ENCODE data around the gene DAB2IP. TPM values are rescaled to one million over a fixed set of nuclear protein-coding genes. Genes with fewer than 3 reads are reported as not detected.

The DAB2IP gene
- total RNA-seq, 2 donors from 2014 or later: 51.6 to 83.2 TPM

GRCh38 chr9:121698627-121699570 lies 47.5 kb downstream of the DAB2IP start:
- no peaks in the 10 kb centered on the region for H3K27me3 ChIP-seq (replicated peaks; ENCODE audit: insufficient read depth)
- intact Hi-C loops (cut with DNase I): no loop called here
- no peaks in the 10 kb centered on the region for H3K9me3 ChIP-seq
- no peak for DNase-seq (ENCODE audit: low spot score)
- peaks cover 8% of the 10 kb centered on the region for H3K4me1 ChIP-seq (replicated peaks)
- H3K36me3 ChIP-seq: no peaks in the 10 kb centered on the region
- no peak for TF ChIP-seq CTCF (IDR thresholded peaks at IDR 0.05)
- TF ChIP-seq POLR2AphosphoS5 (IDR thresholded peaks at IDR 0.05): no peak
- TF ChIP-seq POLR2A (IDR thresholded peaks at IDR 0.05): peak; percentile 32
- peak overlapping the region; percentile 80 to 85 for H3K27ac ChIP-seq
- 2% methylated on average over 41 of the region's 130 CpGs for WGBS
- H3K4me3 ChIP-seq: peak overlapping the region; percentile 46 to 49

- no peak for DNase-seq (ENCODE audit: low spot score)
- H3K36me3 ChIP-seq: no peaks in the 10 kb centered on the region
- no peaks in the 10 kb centered on the region for H3K9me3 ChIP-seq
- peak overlapping the region; percentile 80 to 85 for H3K27ac ChIP-seq
- H3K4me1 ChIP-seq (replicated peaks): peaks cover 8% of the 10 kb centered on the region
- 12% methylated on average over 33 of the region's 36 CpGs for WGBS
- H3K4me3 ChIP-seq: peak overlapping the region; percentile 46 to 49
- TF ChIP-seq CTCF (IDR thresholded peaks at IDR 0.05): no peak
- peak; percentile 72 for TF ChIP-seq POLR2A (IDR thresholded peaks at IDR 0.05)
- TF ChIP-seq POLR2AphosphoS5 (IDR thresholded peaks at IDR 0.05): no peak
- no peaks in the 10 kb centered on the region for H3K27me3 ChIP-seq (replicated peaks; ENCODE audit: insufficient read depth)
- intact Hi-C loops (cut with DNase I): loop anchor here (5.0 kb wide), 1 partner anchor 293 kb away; no protein-coding TSS in a partner anchor
Measured at GRCh38 chr9:121699571-121700164, 48.2 kb downstream of the DAB2IP start.

GRCh38 chr9:121700165-121700831 lies 48.9 kb downstream of the DAB2IP start:
- peak overlapping the region; percentile 80 to 85 for H3K27ac ChIP-seq
- no peaks in the 10 kb centered on the region for H3K9me3 ChIP-seq
- peaks cover 8% of the 10 kb centered on the region for H3K4me1 ChIP-seq (replicated peaks)
- WGBS: 16% methylated on average over 21 of the region's 21 CpGs
- H3K4me3 ChIP-seq: peak overlapping the region; percentile 46 to 49
- no peaks in the 10 kb centered on the region for H3K36me3 ChIP-seq
- intact Hi-C loops (cut with DNase I): loop anchor here (5.0 kb wide), 1 partner anchor 292 kb away; no protein-coding TSS in a partner anchor
- H3K27me3 ChIP-seq (replicated peaks; ENCODE audit: insufficient read depth): no peaks in the 10 kb centered on the region
- DNase-seq (ENCODE audit: low spot score): peak; percentile 93
- peak; percentile 79 for TF ChIP-seq POLR2AphosphoS5 (IDR thresholded peaks at IDR 0.05)
- TF ChIP-seq POLR2A (IDR thresholded peaks at IDR 0.05): peak; percentile 7
- TF ChIP-seq CTCF (IDR thresholded peaks at IDR 0.05): peak; percentile 31 to 83 (median 72)

GRCh38 chr9:121700832-121701419 lies 49.5 kb downstream of the DAB2IP start:
- Histone ChIP-seq H3K4me3 (peak overlapping the region; percentile 20 to 46), H3K4me1 (replicated peaks) (peaks cover 8% of the 10 kb centered on the region), H3K36me3 (no peaks in the 10 kb centered on the region), H3K9me3 (no peaks in the 10 kb centered on the region), H3K27me3 (replicated peaks; ENCODE audit: insufficient read depth) (no peaks in the 10 kb centered on the region), H3K27ac (peak overlapping the region; percentile 80 to 85)
- TF ChIP-seq CTCF (IDR thresholded peaks at IDR 0.05): no peak
- TF ChIP-seq POLR2AphosphoS5 (IDR thresholded peaks at IDR 0.05): no peak
- TF ChIP-seq POLR2A (IDR thresholded peaks at IDR 0.05): no peak
- DNase-seq (ENCODE audit: low spot score): no peak
- WGBS: 18% methylated on average over 26 of the region's 26 CpGs
- intact Hi-C loops (cut with DNase I): loop anchor here (5.0 kb wide), 1 partner anchor 291 kb away; no protein-coding TSS in a partner anchor

All from prostate gland (tissue), 2 donors.